Measurements from ENCODE around the gene ZNF605.
"Not testable (repeated sequence)": the region's sequence is repeated elsewhere in the genome, so short reads cannot be mapped to it uniquely, and the experiment has no call there.

Gene ZNF605

DNA sequence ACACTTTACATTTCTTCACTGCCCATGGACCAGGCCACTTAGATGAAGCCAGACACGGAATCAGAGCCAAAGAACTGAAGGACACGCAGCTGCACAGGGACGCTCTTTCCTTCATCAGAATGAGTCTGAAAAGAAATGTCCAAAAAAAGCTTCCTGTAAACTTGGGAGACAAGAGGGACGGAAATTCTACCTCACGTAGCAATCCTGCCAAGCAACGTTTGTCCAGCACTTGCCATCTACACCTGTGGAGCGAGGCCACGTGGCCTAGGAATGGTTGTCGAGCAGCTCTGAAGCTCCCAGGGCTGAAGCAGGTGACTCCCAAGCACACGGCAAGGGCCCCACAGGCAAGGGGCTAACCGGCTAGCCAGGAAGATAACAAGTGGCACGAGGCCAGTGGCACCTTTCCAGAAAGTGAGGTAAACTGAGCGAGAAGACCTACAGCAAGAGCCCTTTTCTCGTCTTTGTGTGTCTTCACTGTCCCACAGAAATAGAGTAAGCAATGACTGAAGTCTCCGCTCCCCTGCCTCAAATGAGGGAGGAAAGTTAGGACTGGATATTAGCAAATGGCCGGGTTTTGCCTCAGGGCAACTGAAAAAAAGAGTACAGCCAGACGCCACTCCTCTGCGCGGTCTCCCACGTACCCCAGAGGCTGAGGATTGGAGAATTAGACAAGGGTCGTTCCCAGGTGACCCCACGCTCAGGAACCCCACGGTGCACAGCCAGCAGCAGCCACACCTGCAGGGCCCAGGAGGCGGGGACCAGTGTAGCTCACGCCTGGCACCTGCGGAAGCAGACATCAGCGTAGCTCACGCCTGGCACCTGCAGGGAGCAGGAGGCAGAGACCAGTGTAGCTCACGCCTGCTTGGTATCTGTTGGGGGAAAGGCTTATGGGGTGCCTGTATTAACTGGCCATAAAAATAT lies 7.7 kb downstream of the ZNF605 start:
- no peak for DNase-seq

DNA sequence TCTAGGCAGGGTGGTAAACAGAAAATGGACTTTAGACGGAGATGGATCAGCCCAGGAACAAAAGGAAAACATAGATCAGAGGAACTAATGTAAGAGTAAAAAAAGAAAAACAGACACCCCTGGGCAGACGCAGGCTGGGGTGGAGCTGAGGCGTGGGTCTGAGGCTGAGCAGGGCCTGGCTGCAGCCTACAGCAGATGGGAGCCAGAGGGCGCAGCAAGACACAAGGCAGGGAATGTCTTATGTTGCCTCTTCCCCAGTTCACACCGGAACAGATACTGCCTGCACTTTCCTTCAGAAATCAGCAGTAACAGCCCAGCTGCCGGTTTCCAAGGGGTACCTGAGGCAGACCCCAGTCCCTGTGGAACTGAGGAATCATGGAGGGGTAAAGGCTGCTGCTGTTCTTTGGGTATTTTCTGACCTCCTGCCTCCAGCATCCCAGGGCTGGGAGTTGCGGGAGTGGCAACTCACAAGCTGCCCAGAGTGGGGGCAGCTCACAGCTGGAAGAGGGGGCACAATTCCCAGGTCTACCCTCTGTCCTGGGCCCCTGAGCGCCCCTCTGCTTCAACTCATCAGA lies 9.8 kb downstream of the ZNF605 start:
- DNase-seq, result no peak

DNA sequence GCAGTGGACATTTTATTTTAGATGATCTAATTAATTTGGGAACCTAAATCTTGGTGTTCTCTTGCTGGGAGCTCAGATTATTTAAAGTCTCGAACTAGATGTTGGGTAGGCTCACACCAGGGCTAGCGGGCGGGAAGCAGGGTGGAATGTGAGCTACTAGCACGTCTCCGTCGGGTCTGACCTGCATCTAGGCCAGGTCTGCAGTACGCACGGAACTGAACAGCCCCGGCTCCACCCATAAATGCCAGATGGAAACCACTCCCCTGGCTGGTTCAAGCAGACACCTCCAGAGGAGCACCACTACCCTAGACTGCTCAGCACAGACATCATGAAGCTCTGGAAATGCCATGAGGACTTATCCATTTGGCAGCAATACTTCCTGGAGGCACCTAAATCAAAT lies 10.3 kb downstream of the ZNF605 start:
- DNase-seq, result no peak

DNA sequence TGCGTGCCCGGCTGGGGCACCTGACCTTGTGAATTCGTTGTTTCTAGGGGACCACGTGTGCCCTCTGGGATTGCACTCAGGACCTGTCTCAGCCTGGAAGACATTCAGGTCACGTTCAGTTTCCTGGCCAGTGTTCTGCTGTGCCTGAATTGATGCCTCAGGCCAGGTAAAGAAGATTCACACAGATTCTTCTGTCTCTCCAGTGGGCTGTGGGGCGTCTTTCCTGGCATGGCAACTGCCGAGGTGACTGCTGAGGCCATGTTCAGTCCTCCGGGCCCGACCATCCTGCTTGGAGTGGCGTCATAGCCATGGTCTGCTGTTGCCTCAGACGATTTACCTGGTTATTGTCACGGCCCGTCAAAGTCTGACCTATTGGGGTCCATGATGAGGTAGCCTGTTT lies 13.5 kb downstream of the ZNF605 start:
- no peak for DNase-seq

DNA sequence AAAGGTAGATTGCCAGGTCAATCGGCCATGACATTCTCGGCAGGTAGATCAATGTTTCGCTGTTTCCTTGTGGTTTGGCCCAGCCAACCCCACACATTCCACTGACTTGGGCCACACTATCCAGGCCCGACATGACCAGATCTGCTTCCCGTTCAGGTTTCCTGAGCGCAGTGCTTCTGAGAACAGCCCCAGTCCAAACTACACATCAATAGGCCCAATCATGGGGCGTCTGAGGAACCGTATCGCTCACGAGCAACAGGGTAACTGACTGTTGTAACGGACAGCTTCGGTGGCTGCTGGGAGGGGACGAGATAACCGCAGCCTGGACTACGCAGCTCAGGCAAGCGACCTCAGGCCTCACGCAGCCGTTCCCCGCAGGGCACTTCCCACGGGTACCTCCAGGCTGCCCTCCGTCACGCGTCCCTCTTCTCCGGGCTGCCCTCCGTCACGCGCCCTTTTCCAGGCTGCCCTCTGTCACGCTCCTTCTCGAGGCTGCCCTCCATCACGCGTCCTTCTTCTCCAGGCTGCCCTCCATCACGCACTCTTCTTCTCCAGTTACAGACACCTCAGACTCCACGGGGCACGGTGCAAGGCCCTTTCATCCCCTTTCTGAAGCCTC lies 14.7 kb downstream of the ZNF605 start:
- no peak for DNase-seq

DNA sequence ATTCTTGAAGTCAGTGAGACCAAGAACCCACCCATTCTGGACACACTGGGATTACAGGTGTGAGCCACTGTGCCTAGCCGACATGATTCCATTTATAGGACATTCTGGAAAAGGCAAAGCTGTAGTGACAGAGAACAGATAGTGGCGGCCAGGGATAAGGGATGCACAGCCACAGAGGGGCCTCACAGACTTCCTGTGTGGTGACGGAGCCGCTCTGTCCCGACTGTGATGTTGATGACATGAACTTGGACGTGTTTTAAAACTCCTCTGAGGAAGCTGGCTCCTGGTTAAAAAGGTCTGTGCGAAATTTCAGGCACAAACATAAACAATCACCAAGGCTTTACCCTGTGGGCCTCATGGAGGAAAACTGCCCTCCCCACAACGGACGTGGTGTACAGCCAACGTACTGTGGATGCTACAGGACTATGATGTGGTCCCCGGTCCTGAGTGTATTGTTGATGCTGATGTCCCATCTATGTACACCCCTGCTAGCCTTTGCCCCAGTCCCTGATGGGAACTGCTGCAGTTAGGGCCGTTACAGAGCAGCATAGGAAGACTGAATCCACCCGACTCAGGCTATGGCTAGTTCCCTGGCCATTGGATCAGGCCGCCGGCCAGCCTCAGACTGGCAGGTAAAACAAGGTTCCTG lies 15.9 kb downstream of the ZNF605 start:
- DNase-seq, result no peak

DNA sequence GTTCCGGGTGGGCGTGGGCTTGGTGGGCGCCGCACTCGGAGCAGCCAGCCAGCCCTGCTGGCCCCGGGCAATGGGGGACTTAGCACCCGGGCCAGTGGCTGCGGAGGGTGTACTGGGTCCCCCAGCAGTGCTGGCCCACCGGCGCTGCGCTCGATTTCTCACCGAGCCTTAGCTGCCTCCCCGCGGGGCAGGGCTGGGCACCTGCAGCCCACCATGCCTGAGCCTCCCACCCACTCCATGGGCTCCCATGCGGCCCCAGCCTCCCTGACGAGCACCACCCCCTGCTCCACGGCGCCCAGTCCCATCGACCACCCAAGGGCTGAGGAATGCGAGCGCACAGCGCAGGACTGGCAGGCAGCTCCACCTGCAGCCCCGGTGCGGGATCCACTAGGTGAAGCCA lies 17.3 kb downstream of the ZNF605 start:
- DNase-seq, result not testable (repeated sequence)

DNA sequence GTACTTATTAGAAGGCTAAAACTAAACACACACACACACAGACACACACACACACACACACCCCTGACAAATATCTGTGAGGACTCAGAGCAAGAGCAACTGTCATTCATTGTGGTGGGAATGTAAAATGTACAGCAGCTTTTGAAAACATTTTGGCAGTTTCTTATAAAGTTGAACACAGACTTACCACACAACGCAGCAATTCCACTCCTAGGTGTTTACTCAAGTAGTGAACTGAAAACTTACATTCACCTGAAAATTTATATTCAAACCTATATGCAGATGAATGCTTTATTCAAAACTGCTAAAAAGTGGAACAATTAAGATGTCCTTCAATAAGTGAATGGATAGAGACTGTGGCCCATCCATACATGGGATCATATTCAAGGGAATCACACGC lies 18.6 kb downstream of the ZNF605 start:
- DNase-seq, result no peak

DNA sequence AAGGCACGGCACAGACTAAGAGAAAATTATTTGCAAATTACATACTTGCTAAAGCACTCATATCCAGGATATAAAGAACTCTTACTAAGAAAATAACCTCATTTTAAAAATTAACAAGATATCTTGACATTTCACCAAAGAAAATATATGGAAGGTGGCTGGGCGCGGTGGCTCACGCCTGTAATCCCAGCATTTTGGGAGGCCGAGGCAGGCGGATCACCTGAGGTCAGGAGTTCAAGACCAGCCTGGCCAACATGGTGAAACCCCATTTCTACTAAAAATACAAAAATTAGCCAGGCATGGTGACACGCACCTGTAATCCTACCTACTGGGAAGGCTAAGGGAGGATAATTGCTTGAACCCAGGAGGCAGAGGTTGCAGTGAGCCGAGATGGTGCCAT lies 19.2 kb downstream of the ZNF605 start:
- DNase-seq, result not testable (repeated sequence)

DNA sequence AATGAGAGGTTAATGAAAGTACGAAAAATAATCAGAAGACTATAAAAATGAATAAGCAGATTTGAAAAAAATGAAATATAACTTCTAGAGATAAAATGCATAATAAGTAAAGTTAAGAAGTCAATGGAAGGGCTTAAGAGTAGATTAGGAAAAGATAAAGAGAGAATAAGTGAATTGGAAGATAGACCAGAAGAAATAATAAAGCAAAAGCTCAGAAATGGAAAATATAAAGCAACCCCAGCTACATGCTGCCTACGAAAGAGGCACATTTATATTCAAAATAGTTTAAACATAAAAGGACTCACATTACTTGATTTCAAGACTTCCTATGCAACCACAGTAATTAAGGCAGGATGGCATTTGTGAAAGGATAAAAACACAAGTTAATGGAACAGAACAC lies 19.9 kb downstream of the ZNF605 start:
- DNase-seq, result no peak

DNA sequence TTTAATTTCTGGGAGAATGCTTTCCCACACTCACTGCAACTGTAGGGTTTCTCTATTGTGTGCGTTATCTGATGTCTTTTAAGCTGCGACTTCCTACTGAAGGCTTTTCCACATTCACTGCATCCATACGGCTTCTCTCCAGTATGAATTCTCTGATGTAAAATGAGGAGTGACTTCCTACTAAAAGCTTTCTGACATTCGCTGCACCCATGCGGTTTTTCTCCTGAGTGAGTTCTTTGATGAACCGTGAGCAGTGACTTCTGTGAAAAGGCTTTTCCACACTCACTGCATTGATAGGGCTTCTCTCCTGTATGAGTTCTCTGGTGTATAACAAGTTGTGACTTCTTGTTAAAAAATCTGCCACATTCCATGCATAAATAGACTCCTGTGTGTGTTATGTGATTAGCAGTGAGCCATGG lies 29.7 kb downstream of the ZNF605 start:
- DNase-seq, result no peak

DNA sequence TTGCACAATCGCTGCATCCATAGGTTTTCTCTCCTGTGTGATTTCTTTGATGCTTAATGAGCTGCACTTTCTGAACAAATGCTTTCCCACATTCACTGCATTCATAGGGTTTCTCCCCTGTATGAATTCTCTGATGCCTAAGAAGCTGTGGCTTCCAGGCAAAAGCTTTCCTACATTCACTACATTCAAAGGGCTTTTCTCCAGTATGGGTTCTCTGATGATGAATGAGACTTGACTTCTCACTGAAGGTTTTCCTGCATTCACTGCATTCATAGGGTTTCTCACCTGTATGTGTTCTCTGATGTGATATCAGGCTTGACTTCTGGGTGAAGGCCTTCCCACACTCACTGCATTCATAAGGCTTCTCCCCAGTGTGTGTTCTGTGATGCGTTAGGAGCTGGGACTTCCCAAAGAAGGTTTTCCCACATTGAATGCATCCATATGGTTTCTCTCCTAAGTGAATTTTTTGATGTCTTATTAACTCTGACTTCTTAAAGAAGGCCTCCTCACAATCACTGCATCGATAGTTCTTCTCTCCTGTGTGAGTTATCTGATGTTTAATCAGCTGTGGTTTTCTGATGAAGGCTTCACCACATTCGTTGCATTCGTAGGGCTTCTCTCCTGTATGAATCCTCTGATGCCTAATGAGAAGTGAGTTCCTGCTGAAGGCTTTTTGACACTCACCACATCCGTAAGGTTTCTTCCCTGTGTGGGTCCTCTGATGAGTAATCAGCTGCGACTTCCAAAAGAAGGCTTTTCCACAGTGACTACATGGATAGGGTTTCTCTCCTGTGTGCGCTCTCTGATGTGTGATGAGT lies 30.3 kb downstream of the ZNF605 start:
- no peak for DNase-seq

DNA sequence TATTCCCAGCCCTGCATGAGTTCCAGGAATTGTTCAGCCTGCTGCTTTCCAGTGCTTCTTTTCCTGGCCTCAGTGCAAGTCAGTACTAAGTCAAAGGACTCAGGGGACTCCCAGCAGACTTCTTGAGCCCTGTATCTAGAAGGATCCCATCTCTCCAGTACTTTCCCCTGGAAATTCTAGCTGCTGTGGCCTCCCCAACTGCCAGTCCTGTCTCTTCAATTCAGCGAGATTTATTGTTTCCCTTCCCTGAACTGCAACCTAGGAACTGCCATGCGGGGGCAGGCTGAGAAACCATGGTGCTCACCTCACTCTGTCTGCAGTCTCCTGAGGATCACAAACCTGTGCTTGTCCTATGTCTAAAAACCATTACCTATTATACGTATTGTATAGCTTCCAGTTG lies 31.8 kb downstream of the ZNF605 start:
- DNase-seq, result no peak

DNA sequence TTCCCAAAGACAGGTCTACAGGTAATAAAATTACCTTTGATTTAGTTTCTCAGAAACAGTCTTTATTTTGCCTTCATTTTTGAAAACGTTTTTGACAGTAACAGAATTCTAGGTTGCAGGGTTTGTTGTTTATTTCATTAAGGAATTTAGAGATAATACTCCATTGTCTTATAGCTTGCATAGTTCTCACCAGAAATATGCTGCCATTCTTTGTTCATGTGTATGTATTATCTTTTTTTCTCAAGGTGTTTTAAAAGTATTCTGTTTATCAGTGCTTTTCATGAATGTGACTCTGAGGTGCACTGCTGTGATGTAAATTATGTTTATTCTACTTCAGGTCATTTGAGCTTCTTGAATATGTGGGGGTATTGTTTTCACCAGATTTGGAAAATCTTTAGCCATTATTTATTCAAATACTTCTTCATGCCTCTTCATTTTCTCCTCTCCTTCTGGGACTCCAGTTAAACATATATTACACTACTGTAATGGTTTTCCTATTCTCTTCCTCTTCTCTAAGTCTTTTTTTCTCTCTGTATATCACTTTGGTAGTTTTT lies 32.7 kb downstream of the ZNF605 start:
- DNase-seq, result no peak

DNA sequence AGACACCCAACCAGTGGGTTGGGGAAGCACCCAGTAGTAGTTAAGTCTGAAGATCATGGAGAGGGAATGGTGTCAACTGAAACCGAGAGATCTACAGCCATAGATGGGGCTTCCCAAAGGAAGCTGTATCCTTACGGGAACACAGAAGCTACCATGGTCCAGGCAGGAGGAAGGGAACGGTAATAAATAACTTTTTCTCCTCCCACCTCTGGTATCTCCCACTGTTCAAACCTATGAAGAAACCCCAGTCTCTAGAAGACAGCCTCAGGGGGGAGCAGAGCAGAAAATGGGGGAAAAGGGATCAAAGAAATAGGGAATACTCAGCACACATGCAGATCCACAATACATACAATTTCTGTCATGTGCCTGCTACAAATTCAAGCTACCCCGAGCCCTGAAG lies 33.4 kb downstream of the ZNF605 start:
- DNase-seq, result no peak

DNA sequence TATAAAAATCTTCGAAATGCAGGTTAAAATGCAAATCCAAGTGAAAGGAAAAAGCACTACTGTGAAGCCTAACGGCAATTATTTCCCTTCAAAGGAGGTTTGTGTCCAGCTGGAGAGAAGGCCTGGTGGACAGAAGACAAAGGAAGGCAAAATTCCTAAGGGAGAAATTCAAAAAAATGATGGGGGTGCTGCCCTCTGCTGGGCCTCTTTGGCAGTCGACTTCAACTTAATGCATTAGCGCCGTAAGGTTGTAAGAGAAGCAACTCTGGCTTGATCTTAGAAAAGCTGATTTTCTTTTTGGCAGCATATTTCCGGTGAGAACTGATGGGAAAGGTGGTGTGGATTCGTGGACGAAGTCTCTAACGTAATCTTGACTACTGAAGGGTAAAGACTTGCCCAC lies 34.4 kb downstream of the ZNF605 start:
- DNase-seq, result no peak

DNA sequence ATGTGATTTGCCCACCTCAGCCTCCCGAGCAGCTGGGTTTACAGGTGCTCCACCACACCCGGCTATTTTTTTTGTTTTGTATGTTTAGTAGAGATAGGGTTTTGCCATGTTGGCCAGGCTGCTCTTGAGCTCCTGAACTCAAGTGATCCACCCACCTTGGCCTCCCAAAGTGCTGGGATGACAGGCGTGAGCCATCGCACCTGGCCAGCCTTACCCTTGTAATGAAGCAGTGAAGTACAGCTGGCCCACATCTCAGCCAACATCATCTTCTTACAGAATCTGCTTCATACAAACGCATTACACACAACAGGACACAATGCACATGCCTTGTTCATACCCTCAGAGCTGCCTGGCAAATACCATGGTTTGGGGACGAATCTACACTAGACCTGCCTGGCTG lies 37.4 kb downstream of the ZNF605 start:
- DNase-seq, result no peak

DNA sequence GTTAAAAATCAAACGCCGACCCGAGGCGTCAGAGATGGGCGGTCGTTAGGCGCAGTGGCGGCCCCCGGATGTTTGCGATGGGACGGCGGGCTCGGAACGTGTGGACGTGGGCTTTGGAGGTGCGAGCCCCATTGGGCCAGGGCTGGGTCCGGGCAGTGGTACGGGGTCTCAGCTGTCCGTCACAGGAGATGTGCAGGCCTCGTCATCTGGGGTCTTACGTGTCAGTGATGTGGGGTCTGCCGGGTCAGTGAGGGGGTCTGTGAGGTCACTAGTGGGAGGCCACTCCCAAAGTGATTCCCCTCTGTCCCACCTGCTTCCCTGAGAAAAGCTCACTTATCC lies 47.1 kb downstream of the ZNF605 start:
- DNase-seq, result no peak

DNA sequence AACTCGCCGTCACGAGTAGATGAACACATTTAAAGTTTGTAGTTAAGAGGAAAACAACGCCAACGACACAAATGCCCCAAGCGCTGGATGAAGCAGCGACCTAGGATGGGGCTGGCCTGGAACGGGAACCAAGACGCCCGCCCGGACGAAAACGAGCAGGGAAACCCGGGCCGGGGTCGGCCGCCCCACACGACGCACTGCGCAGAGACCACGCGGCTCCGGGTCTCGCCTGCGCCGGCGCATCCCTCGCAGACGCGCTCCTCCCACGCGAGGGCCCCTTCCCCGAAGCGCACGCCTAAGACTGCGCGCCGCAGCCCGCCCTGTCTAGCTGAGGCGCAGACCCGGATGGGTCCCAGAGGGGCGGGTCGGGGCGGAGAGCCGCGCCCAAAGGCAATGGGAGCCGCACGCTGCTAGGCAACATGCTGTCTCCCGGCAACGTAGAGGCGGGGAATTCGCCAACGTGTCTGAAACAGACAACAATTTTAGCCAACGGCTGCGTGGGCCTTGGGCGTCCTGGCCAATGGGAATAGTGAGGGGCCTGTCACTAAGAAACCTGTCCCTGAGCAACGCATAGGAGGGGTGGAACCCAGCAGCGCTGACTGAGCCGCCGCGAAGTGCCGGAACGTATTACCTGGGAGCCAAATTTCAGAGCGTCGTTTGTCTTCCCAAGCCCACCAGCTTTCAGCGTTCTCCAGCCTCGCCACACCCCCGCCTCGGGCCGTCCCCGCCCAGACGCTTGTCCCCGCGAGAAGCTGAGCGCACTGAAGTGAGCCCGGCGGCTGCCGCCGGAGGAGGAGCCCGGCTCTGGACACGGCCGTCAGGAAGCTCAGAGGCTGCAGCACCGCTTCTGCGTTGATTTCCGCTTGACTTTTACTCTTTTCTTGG lies 47.7 kb downstream of the ZNF605 start:
- DNase-seq, result peak; percentile 90

DNA sequence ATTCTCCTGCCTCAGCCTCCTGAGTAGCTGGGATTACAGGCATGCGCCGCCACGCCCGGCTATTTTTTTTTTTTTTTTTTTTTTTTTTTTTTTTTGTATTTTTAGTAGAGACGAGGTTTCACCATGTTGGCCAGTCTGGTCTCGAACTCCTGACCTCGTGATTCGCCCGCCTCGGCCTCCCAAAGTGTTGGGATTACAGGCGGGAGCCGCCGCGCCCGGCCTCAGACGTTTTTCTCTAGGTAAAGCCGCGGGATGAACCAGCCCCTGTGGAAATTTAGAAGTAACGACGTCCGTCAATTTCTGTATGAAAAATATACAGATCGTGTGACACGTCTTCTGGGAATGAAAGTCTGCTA lies 48.3 kb downstream of the ZNF605 start:
- not testable (repeated sequence) for DNase-seq

DNA sequence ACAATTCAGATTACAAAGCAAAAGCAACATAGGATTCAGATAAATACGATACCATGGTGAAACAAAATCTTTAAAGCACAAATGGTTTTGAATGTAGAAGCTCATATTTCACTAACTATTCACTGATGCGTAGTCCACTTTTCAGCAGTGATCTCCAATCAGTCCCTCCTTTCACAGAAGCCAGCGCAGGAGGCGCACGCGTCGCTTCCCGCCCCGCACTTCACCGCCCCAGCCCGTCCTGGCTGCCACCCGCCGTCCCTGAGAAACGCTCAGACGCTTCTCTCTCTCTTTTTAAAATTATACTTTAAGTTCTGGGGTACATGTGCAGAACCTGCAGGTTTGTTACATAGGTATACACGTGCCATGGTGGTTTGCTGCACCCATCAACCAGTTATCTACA lies 48.9 kb downstream of the ZNF605 start:
- DNase-seq, result no peak
